ENCODE results near the gene TBC1D22A. TPM values are rescaled to one million over a fixed set of nuclear protein-coding genes. Genes with fewer than 3 reads are reported as not detected.

The TBC1D22A gene
- total RNA-seq, 1 experiment from 2014 or later = 20.9 TPM

GRCh38 chr22:46846832-46847355 lies 84.4 kb downstream of the TBC1D22A start:
- intact Hi-C loops (cut with micrococcal nuclease) = no loop called here
- Histone ChIP-seq H2AFZ (ENCODE audit: low read depth, low read length, poor library complexity, severe bottlenecking) (no peak overlapping the region), H3K9ac (ENCODE audit: low read length) (no peak overlapping the region), H4K20me1 (ENCODE audit: insufficient read depth) (no peaks in the 10 kb centered on the region), H3K27me3 (ENCODE audit: insufficient read depth, low read length) (no peaks in the 10 kb centered on the region), H3K4me1 (ENCODE audit: control insufficient read depth in 1 of 2, insufficient read depth in 2 of 2, low read length in 2 of 2) (peaks cover 4 to 10% of the 10 kb centered on the region in 2 experiments; a peak in 3 of 4 replicates), H3K9me2 (ENCODE audit: insufficient read depth) (no peaks in the 10 kb centered on the region), H3K4me3 (replicated peaks in 1 of 2; ENCODE audit: low read depth in 1 of 2, low read length in 2 of 2) (no peak overlapping the region), H3K9me3 (ENCODE audit: control insufficient read depth in 1 of 2, insufficient read depth in 1 of 2, low read depth in 1 of 2, low read length in 2 of 2) (no peaks in the 10 kb centered on the region), H3K4me2 (ENCODE audit: low read length) (no peak overlapping the region), H3K27ac (ENCODE audit: low read depth, low read length) (no peak overlapping the region), H3K36me3 (ENCODE audit: control insufficient read depth in 1 of 2, insufficient read depth in 2 of 2, low read length in 2 of 2) (no peaks in the 10 kb centered on the region), H3K79me2 (ENCODE audit: insufficient read depth, low read length) (no peaks in the 10 kb centered on the region)
- no TSS peak for BruUV-seq (replicated peaks)
- no peak for TF ChIP-seq CEBPB (IDR thresholded peaks at IDR 0.05; ENCODE audit: low read depth)
- no peak for TF ChIP-seq ATF3 (IDR thresholded peaks at IDR 0.05)
- TF ChIP-seq REST (IDR thresholded peaks at IDR 0.05; ENCODE audit: low read depth) = no peak
- no peak for TF ChIP-seq TCF7L2 (IDR thresholded peaks at IDR 0.05; ENCODE audit: borderline replicate concordance, extremely low read depth, insufficient read depth, insufficient read length)
- no peak for TF ChIP-seq ELF1 (IDR thresholded peaks at IDR 0.05; ENCODE audit: borderline replicate concordance, low read depth)
- no peak for TF ChIP-seq CTCF (IDR thresholded peaks at IDR 0.05 in 2 of 3, conservative IDR thresholded peaks at IDR 0.05 in 1 of 3; ENCODE audit: borderline replicate concordance in 1 of 3, insufficient read depth in 1 of 3, low read depth in 2 of 3, low read length in 2 of 3)
- TF ChIP-seq EGR1 (IDR thresholded peaks at IDR 0.05; ENCODE audit: low read depth) = no peak
- no peak for TF ChIP-seq SIN3A (IDR thresholded peaks at IDR 0.05; ENCODE audit: low read depth)
- TF ChIP-seq POLR2A (IDR thresholded peaks at IDR 0.05; ENCODE audit: borderline replicate concordance, extremely low read depth, insufficient read depth, insufficient read length) = no peak
- TF ChIP-seq CBX3 (IDR thresholded peaks at IDR 0.05; ENCODE audit: low read depth) = no peak
- TF ChIP-seq RAD21 (IDR thresholded peaks at IDR 0.05; ENCODE audit: low read depth) = no peak
- DNase-seq (ENCODE audit: low read depth, low spot score) = no peak
- ChIA-PET CTCF (no interaction called here), RAD21 (ENCODE audit: low non-redundant PET in 1 of 2, low total read pairs in 2 of 2, uncharacterized antibody in 2 of 2, unreplicated experiment in 2 of 2) (no interaction called here), POLR2A (no interaction called here)
- no peak for ATAC-seq
